Activated naive CD4-positive, alpha-beta T cell treated with anti-CD3 and anti-CD28 coated beads, Interleukin-2, amount 50 U/mL, for 72 hours (primary cell): ENCODE measurements around the gene GLOD4. TPM values are rescaled to one million over a fixed set of nuclear protein-coding genes. Genes with fewer than 3 reads are reported as not detected.
A peak's percentile ranks its signal among the peaks of the same experiment; 100 is the strongest.

Source experiments
- ATAC-seq, 2 donors: fragments of 150-1000 bp; cut with Tn5 transposase; 2 replicates each; pipeline ENCODE4 v1.10.0; 2021; ENCODE audit warnings: mild to moderate bottlenecking in 2 of 2, moderate library complexity in 2 of 2
- DNase-seq, 2 donors: peaks; one replicate each; pipeline ENCODE4 v3.0.0; 2021 to 2022; ENCODE audit warnings: low spot score in 2 of 2
- H3K27ac Mint-ChIP-seq, 2 donors: one replicate each; pipeline ENCODE4 v1.8.0; 2022; ENCODE audit warnings: mild to moderate bottlenecking in 2 of 2, mixed read lengths in 2 of 2
- H3K36me3 Mint-ChIP-seq, 2 donors: one replicate each; pipeline ENCODE4 v1.8.0; 2022; ENCODE audit warnings: mixed read lengths in 2 of 2
- H3K9me3 Mint-ChIP-seq, 2 donors: one replicate each; pipeline ENCODE4 v1.8.0; 2022; ENCODE audit warnings: mixed read lengths in 2 of 2
- total RNA-seq, 2 donors: library from RNA; stranded (reverse); gene quantifications; one replicate each; pipeline ENCODE4 v1.2.3, GENCODE V29; 2022

GLOD4 gene
- total RNA-seq, 2 donors from 2014 or later: 49.4 to 63.3 TPM

DNA sequence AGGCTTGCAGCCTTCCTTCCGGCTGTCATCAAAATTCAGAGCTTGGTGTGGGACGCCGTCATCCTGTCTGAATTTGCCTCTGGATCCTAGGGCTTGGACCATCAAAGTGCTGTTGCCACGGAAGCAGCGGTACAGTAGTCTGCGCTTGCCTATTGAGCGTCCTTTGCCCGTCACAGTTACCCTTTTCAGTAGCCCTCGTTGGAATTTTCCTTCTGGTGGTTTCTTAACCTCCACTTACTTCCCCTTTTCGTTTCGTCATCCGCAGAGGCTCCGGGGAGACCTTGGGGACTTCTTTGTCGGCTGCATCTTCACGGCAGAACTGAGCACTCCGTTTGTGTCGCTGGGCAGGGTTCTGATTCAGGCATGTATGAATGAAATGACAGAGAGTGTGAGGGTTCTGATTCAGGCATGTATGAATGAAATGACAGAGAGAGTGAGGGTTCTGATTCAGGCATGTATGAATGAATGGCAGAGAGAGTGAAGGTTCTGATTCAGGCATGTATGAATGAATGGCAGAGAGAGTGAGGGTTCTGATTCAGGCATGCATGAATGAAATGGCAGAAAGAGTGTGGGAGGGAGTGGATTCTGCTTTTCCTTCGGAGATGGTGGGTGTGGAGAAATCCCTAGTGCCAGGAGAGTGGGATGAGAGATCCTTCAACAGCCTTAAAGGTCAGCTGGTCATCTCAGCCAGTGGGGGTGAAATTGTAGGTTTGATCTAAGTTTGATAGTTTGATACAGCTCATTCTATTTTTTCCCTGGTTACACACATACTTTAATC lies 41.7 kb downstream of the GLOD4 start:
- no peaks in the 10 kb centered on the region for H3K9me3 Mint-ChIP-seq
- peaks cover 0 to 59% of the 10 kb centered on the region in 2 donors for H3K36me3 Mint-ChIP-seq
- DNase-seq: peak; percentile 28 to 71
- peak; percentile 90 to 93 for ATAC-seq
- peak overlapping the region; percentile 69 to 76 for H3K27ac Mint-ChIP-seq

DNA sequence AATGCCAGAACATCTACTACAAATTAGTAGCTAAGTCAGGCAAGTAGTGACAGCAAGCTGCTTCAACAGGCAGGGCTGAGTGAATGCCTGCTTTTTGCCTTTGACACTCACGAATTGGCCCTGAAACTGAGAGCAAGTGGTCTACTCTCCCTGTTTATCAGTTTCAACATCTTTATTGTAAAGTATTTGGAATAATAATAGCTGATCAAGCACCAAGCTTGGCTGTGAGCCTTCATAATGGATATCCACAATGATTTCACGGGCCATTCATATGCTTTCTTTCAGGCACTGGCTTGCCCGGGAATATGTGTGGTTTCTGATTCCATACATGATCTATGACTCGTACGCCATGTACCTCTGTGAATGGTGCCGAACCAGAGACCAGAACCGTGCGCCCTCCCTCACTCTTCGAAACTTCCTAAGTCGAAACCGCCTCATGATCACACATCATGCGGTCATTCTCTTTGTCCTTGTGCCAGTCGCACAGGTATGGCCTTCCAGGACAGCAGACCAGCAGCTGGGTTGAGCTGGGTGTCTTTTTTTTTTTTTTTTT lies 44.4 kb downstream of the GLOD4 start:
- no peaks in the 10 kb centered on the region for H3K9me3 Mint-ChIP-seq
- H3K27ac Mint-ChIP-seq: no peak overlapping the region
- ATAC-seq: no peak
- peaks cover 0 to 61% of the 10 kb centered on the region in 2 donors for H3K36me3 Mint-ChIP-seq
- no peak for DNase-seq

DNA sequence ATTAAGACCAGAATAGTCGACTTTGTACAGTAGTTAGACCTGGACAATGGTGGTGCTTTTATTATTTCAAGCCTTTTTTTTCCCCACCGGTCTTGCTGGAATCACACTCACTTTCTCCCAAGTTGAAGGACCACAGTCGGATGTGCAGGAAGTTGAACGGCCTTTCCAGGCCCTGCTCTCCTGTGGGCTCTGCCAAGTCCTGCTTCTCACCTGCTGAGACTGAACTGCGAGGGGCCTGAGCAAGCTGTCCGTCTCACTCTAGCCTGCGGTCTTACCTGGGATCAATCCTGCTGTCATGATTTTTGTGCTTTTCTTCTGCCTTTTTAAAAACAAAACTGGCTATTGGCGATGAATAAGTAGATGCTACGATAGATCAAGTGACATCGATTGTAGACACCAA lies 48.3 kb downstream of the GLOD4 start:
- Mint-ChIP-seq H3K36me3 (peaks cover 0 to 46% of the 10 kb centered on the region in 2 donors), H3K27ac (peak overlapping the region in 1 of 2 donors; percentile 12), H3K9me3 (no peaks in the 10 kb centered on the region)
- DNase-seq (no peak), ATAC-seq (no peak)

DNA sequence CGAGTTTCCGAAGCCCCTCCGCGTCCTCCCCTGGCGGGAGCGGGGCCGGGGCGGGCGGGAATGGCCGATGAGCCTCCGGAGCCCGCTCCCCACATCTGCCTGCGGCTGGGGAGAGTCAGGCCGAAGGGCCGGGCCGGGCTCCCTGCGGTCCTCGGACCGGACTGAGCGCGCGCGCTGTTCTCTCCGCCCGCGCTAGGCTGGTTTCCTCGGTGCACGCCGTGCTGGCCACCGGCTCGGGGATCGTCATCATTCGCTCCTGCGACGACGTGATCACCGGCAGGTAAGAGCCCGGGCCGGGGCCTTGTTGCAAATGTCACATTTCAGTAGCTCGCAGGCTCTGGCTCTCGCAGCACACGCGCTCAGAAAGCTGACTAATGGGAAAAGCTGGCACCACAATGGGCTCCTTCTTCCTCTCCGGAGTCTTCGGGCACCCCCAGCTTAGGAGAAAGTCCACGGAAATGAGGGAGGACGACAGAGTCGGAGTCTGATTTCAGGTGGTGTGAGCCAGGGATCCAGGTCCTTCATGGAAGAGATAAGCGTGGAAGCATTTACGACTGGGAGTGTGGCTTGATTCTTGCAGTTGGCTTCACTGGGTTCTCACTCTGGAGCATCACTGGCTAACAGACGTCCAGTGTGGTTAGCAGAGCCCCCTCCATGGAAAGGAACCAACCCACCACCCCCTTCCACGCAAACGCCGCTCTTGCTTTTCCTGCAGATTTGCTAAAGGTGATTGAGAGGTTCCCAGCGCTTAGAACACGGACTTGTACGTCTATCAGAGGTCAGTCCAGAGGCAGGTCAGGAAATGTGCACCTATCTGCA lies 49.0 kb downstream of the GLOD4 start:
- ATAC-seq (peak; percentile 46 to 65), DNase-seq (peak in 1 of 2 donors; percentile 53)
- Mint-ChIP-seq H3K9me3 (no peaks in the 10 kb centered on the region), H3K36me3 (peaks cover 0 to 41% of the 10 kb centered on the region in 2 donors), H3K27ac (peak overlapping the region in 1 of 2 donors; percentile 75)

DNA sequence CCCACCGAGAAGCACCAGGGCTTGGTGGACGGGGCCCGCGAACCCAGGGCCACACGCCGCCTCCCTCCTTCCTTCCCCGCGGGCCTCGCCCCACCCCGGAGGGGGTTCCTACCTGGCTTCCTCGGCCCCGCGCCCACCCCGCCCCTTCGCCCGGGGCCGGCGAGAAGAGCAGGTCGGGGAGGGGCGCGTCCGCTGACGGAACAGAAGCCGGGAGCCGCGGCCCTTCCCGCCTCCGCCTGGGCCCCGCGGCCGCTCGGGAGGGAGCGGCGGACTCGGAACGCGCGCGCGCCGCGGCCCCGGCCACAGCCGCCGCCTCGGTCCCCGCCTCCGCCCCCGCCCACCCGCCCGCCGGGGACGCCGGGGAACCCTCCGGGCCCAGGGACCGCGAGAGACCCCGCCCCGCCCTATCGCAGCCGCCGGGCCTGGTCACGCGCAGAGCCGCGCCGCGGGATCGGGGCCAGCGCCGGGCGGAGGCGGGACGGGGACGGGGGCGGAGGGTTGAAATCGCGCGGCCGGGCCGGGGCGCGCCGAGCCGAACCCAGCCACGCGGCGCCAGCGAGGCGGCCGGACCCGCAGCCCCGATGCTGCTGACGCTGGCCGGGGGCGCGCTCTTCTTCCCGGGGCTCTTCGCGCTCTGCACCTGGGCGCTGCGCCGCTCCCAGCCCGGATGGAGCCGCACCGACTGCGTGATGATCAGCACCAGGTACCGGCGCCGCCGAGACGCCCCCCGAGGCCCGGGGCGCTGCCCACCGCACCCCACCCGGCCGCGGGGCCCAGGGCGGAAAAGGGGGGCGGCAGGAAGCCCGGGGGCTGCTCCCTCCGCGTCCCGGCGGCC lies 49.8 kb downstream of the GLOD4 start, which contains the start of gene TLCD3A:
TLCD3A (plus strand) TSS at position 530 of the 835 bp plus-strand sequence; CDS start at position 582, 52 bp downstream.
- Mint-ChIP-seq H3K9me3 (no peaks in the 10 kb centered on the region), H3K27ac (peak within 1 kb of the TSS in 1 of 2 donors; percentile 75), H3K36me3 (peaks cover 0 to 33% of the 10 kb centered on the region in 2 donors)
- peak; percentile 82 to 85 for ATAC-seq
- peak in 1 of 2 donors; percentile 66 for DNase-seq

DNA sequence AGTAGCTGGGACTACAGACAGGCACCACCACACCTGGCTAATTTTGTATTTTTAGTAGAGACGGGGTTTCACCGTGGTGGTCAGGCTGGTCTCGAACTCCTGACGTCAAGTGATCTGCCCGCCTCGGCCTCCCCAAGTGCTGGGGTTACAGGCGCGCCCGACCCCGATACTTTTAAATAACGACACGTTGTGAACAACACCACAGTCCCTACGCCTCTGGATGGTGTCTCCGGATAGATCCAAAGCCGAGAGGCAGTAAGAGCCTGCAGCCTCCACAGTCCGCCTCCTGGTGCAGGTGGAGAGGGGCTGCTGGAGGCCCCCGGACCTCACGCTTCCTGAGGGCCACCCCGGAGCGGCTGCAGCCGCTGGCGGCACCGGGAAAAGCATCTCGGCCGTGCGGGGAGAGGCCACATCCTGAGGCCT lies 50.4 kb downstream of the GLOD4 start:
- Mint-ChIP-seq H3K9me3 (no peaks in the 10 kb centered on the region), H3K27ac (no peak overlapping the region), H3K36me3 (peaks cover 0 to 31% of the 10 kb centered on the region in 2 donors)
- ATAC-seq: peak in 1 of 2 donors; percentile 21
- no peak for DNase-seq

DNA sequence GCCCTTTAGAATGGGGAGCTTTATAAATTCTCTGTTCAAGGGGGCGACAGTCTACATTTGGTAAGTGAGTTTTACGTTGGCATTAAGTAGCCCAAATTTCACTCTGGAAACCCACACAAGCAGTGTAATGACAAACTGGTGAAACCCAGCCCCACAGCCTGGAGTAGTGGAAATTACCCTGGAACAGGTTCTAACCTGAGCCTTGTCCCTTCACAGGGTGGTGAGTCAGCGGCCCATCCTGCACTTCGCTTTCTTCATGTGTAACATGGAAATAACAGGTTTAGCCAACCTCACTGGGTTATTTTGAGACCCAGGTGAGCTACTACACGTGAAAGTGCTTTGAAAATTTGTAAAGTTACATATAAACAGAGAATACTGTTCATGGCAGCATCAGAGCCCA lies 53.2 kb downstream of the GLOD4 start:
- H3K9me3 Mint-ChIP-seq: no peaks in the 10 kb centered on the region
- peaks cover 0 to 10% of the 10 kb centered on the region in 2 donors for H3K36me3 Mint-ChIP-seq
- ATAC-seq: no peak
- no peak overlapping the region for H3K27ac Mint-ChIP-seq
- no peak for DNase-seq

DNA sequence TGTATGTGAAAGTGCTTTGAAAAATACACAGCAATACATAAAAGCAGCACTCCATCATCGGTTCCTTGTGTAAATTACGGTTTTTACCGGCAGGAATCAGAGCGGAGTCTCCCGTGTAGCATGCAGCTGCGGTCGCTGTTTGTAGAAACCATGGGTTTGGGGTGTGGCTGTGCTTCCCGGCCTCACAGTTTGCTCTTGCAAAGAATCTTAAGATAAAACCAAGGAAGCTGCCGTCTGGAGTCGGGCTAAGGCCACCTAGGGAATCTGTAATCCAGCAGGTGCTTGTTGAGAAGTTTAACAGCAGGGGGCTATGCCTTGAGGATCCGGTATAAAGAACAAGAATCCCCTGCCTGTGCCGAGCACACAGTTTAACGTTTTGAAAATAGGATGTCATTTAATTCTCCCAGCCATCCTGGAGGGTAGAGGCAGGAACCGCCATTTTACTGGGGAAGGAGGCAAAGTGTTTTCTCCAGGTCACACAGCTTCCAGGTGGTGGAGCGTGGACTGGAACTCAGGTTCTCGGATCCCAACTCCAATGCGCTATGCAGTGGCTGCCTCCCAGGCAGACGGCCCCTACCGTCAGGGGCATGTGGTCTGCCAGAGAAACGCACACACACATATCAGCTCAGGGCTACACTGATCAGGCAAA lies 55.7 kb downstream of the GLOD4 start:
- no peaks in the 10 kb centered on the region for H3K36me3 Mint-ChIP-seq
- no peak overlapping the region for H3K27ac Mint-ChIP-seq
- no peak for ATAC-seq

DNA sequence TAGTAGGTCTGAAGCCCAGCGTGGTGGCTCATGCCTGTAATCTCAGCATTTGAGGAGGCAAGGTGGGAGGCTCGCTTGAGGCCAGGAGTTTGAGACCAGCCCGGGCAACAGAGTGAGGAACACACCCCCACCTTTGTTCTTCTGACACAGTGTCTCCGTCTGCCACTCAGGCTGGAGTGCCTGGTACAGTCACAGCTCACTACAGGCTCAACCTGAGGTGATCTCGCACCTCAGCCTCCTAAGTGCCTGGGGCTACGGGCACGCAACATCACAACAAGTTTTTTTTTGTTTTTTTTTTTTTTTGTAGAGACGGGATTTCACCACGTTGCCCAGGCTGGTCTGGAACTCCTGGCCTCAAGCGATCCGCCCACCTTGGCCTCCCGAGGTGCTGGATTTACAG lies 56.3 kb downstream of the GLOD4 start:
- ATAC-seq (no peak), DNase-seq (no peak)
- no peak overlapping the region for H3K27ac Mint-ChIP-seq
- no peaks in the 10 kb centered on the region for H3K9me3 Mint-ChIP-seq
- H3K36me3 Mint-ChIP-seq: no peaks in the 10 kb centered on the region

More for the DNA sequence above, 55.7 kb downstream of the GLOD4 start:
- no peaks in the 10 kb centered on the region for H3K9me3 Mint-ChIP-seq
- no peak for DNase-seq

DNA sequence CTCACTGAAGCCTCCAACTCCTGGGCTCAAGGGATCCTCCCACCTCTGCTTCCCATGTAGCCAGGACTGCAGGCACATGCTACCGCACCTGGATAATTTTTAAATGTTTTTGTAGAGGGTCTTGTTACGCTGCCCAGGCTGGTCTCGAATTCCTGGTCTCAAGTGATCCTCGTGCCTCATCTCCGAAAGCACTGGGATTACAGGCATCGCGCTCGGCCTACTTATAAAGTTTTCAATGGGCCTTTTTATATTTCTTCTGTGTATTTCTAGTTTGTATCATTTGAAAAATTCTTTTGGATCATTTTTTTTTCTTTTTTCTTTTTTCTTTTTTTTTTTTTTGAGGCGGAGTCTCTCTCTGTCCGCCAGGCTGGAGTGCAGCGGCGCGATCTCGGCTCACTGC lies 57.0 kb downstream of the GLOD4 start:
- Mint-ChIP-seq H3K9me3 (no peaks in the 10 kb centered on the region), H3K27ac (no peak overlapping the region), H3K36me3 (no peaks in the 10 kb centered on the region)
- DNase-seq: no peak
- ATAC-seq: no peak

DNA sequence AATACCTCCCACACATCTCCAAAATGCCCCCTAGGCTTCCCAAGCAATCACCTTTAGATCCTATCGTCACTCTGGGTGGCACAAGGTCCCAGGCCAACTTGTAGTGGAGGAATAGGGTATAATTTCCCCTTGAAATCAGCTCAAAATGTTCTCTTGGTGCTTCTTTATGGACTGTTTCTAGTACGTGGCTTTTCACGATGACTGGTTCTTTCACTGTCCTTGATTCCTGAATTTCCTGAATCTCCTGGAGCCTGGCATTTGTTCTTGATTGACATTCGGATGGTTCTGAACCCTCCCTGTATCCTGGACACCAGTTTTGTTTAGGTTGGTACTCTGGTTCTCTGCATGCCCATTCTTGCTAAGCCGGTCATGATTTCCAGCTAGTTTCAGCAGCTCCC lies 60.5 kb downstream of the GLOD4 start:
- Mint-ChIP-seq H3K36me3 (no peaks in the 10 kb centered on the region), H3K9me3 (no peaks in the 10 kb centered on the region), H3K27ac (no peak overlapping the region)
- ATAC-seq (no peak), DNase-seq (no peak)

DNA sequence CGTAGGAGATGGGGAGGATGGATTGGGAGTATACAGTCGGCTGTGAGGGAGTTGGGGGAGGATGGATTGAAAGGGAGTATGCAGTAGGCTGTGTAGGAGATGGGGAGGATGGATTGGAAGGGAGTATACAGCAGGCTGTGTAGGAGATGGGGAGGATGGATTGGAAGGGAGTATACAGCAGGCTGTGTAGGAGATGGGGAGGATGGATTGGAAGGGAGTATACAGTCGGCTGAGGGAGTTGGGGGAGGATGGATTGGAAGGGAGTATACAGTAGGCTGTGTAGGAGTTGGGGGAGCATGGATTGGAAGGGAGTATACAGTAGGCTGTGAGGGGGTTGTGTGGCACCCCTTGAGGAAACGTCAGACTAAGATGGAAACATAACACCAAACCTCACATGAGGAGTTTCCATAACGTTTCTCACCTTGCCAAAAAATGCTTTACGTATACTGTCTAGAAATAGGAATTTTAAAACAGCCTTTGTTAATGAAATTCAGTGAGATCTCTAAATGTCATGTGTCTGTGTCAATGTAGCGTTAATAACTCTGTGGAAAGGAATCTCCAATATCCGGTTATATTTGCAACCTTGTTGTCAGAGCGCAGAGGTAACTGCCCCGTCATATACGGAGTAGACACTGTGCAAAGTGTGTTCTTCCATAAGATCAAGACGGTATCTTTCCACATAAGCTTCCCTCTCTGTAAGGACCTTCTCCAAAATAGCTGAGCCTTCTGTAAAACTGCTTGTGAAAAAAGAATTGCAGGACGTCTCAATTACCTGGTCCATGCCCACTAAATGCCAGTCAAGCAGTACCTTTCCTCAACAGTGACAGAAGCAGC lies 61.2 kb downstream of the GLOD4 start:
- no peak for DNase-seq
- Mint-ChIP-seq H3K9me3 (no peaks in the 10 kb centered on the region), H3K27ac (no peak overlapping the region), H3K36me3 (no peaks in the 10 kb centered on the region)
- no peak for ATAC-seq

DNA sequence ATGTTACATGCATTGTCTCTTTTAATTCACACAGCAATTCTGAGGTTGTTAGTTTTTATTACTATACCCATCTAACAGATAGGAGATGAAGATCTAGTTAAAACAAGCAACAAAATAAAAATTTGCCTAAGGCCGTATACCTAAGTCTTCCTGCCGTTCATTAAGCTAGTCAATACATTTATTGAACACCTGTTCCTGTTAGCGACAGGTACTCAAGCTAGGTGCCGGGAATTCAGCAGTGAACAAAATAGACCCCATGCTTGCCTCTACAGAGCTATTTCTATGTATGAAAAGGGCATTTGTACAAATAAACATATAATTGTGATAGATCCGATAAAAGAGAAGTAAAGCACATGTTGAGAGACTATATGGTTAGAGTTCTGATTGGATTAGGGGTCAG lies 64.0 kb downstream of the GLOD4 start:
- Mint-ChIP-seq H3K27ac (no peak overlapping the region), H3K36me3 (peaks cover 5 to 11% of the 10 kb centered on the region in 2 donors), H3K9me3 (no peaks in the 10 kb centered on the region)
- DNase-seq (no peak), ATAC-seq (no peak)
